ENCODE data around the gene EIF2B2.
"Not testable (repeated sequence)": the region's sequence is repeated elsewhere in the genome, so short reads cannot be mapped to it uniquely, and the experiment has no call there.

Gene EIF2B2

DNA sequence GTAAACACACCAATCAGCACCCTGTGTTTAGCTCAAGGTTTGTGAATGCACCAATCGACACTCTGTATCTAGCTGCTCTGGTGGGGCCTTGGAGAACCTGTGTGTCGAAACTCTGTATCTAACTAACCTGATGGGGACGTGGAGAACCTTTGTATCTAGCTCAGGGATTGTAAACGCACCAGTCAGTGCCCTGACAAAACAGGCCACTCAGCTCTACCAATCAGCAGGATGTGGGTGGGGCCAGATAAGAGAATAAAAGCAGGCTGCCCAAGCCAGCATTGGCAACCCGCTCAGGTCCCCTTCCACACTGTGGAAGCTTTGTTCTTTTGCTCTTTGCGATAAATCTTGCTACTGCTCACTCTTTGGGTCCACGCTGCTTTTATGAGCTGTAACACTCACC is 6.9 kb upstream of the EIF2B2 start:
- DNase-seq, result not testable (repeated sequence)

DNA sequence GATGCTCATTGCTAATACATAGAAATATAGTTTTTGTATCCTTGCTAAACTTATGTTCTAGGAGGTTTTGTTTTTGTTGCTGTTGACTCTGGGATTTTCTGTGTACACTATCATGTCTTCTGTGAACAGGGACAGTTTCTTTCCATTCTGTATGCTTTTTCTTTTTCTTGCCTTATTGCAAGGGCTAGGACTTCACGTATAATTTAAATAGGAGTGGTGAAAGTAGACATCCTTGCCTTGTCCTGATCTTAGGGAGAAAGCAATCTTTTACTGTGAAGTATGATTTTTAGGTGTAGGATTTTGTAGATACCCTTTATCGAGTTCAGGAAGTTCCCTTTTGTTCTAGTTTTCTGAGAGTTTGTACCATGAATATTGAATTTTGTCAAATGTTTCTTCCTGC is 1.5 kb upstream of the EIF2B2 start:
- DNase-seq, result no peak

DNA sequence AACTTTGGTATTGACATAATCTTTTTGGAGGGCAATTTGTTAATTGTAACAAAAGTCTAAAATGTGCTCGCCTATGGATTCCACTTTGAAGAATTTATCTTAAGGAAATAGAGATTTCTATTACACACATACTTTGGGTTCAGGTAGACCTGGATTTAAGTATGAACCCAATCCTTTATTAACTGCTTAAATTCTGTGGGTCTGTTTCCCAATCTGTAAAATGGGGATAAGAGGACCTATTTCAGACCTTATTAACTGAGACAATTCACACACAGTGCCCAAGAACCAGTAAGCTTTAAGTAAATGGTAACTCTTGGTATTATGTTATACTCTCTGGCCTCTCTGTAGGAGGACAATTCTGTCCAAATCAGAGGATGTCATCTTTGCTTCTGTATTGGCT is 822 bp upstream of the EIF2B2 start:
- DNase-seq, result no peak

DNA sequence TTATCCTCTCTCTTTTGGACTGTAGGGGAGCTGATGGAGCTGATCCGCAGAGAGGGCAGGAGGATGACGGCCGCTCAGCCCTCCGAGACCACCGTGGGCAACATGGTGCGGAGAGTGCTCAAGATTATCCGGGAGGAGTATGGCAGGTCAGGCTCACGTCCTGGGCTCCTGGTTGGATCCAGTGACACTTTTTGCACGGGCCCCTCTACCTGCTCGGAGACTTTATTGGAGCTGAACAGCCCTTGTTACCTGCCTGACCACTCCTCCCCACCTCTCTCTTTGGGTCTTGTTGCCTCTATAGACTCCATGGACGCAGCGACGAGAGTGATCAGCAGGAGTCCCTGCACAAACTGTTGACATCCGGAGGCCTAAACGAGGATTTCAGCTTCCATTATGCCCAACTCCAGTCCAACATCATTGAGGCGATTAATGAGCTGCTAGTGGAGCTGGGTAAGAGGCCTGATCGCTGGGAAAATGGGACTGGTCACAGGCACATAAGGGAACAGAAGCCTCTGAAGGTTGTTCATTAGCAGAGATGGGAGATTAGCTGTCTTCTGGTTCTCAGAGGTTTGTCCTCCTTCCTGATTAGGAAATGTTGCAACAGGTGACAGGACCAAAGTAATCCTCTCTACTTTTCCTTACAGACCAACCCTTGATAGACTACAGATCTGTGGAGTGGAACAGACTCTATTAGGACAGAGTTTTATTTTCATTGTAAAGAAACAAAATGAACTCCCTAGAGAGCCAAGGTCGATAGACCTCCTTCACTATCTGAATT is 718 bp downstream of the EIF2B2 start:
- DNase-seq, result peak; percentile 4

DNA sequence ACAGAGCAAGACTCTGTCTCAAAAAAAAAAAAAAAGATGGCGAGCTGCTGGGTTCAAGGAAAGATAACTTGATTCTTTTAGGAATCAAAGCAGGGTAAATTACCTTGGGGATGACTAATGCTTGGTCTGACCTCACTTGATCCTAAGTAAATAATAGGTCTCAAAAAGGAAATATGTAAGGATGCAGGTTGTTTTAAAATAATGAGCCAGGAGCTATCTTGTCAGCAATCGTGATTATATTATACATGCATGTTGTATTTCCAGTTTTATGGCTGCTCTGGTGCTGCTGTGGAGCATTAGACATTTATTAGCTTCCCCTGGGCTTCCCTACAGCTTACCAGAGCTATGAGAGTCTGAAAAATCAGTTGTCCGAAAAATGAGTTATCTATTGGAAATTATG is 2.6 kb downstream of the EIF2B2 start:
- DNase-seq, result no peak

DNA sequence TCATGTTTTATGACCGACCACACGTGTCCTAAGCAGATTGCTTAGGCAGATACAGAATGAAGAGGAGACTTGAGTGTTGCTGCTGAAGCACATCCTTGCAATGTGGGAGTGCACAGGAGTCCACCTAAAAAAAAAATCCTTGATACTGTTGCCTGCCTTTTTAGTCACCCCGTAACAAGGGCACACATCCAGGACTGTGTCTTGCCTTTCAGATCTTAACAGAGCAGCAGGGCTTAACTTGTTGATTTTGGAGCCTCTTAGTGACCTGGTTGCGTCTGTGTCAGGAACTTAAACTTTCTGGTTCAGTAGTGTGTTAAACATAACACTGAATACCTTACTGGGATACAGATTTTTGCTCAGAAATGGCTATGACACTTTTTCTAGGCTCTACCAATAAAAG is 6.5 kb downstream of the EIF2B2 start:
- DNase-seq, result no peak

DNA sequence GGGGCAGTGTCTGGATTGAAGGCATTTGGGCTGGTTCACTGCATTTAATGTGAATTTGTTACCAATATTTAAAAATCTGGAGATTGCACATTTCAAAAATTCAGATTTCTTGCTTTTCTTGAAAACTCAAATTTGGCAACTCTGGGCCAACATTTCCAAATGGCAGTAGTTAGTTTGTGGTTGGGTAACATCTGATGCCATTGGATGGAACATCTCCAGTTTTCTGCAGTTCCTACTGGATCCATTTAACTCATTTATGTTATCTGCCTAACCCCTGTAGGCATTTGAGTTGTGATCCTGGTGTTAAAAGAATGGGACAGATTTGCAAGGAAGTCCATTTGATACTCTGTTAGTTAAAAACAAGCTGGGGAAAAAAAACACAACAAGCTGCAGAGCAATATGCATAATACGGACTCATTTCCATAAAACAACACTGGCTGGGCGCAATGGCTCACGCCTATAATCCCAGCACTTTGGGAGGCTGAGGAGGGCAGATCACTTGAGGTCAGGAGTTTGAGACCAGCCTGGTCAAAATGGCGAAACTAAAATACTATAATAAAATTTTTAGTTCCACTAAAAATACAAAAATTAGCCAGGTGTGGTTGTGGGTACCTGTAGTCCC is 7.9 kb downstream of the EIF2B2 start:
- DNase-seq, result no peak

DNA sequence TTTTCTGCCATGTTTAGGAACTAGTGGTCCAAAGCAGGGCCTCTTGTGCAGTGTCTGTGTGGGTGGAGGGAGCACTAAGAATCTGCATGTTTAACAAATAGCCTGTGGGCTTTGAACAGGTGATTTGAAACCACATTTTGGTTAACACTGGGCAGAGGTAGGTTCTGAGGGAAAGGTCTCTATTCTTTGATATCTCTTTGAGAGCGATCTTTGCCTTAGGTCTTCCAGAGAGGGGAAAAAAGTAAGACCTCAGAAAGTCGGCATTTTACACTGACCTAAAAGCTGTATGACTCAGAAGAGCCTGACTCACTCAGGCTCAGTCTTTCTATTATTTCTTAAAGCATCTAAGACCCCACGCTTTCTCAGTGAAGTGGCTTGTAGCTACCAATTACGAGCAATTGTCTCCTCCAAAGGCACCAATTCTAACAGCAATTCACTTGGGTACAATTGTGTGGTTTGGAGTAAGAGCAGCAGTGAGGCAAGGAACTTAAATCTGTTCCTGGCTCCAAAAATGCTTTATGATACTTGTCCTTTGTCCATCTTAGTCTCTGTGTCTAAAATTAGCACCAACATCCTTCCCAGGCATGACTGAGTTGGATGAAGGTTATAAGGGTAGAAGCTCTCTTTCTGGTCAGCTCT is 8.8 kb downstream of the EIF2B2 start:
- DNase-seq, result no peak

DNA sequence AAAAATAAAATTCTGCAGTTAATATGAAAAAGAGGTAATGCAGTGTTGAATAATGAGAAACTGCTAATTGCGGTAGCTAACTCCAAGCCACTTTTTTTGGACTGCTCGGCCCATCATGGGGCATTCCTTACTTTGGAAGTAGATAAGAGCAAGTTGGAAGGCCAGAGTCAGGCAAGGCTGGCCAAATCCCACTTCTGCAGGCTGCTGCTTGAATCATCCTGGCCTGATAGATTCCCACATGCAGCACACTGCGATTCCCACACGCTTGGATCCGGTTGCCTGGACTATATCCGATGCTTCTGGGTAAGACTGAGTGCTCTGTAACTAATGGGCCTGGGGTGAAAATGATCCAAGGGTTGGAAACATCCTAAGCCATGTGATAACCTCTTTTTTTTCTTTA is 10.6 kb downstream of the EIF2B2 start:
- no peak for DNase-seq

DNA sequence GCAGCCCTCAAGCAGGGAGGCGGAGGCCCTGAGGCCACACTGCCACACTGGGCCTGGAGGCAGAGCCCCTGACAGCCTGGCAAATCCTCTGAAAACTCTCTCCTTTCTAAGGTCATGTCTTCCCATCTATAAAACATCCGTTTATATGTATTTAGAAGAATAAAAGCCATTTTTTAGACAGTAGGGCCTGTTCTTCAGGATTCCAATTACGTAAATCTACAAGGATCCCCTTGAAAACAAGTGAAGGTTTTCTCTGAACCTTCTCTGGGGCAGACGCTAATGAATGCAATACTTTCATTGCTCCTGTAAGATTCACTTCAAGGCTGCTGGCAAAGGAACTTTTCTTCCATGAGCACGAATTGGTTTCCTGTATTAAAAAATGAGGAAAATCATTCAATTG is 12.8 kb downstream of the EIF2B2 start:
- DNase-seq, result no peak

DNA sequence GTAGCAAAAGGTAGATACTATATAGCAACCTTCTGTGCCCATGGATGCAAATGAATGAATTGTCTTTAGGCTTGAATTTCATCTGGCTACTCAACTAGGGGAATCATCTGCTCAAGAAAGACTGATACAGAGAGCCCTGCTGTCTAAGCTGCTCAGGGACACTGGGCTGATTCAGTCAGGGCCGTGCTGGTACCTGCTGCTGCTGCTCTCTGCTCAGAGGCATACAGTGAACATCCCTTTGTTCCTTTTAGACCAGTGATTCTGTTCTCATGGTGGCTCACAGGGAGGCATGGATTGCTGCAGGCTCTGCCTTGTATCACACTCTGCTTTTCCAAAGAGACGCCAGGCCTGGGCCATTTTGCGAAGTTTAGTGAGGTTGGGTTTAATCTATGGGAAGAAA is 14.1 kb downstream of the EIF2B2 start:
- DNase-seq, result no peak

DNA sequence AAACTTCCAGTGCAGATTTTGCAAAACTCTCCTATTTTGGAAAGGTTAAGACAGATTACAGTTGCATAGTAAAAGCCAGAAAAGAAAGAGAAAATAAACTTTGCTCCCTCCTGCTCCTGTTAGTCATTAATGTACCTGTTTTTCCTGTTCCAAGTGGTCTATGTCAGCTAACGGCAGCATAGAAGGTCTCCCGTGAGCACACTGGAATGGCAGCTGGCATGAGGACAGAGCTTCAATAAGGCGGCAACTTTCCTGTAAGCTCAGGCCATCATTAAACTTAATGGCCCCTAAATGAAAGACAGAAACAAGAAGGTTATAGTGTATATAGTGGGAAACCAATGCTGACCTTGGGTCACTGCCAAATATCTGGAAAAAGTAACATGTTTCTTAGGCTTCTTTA is 16.0 kb downstream of the EIF2B2 start:
- DNase-seq, result no peak

DNA sequence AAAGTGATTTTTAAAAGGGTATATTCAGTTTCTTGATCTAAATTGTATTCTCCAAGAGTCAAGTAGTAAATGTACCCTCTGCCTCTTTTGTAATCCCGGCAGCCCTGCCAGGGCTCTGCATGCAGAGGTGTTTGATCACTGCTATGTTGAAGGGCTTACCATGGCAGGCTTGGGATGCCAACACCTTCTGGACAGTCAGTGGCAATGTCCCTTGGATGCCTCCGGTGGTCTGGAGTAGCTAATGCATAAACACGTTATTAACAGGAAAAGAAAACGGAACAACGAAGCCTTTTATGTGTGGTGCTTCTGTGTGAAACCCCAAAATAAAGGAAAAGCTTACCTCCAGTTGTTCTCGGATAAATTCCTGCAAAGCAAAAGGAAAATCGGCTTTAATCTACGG is 19.9 kb downstream of the EIF2B2 start:
- DNase-seq, result no peak

DNA sequence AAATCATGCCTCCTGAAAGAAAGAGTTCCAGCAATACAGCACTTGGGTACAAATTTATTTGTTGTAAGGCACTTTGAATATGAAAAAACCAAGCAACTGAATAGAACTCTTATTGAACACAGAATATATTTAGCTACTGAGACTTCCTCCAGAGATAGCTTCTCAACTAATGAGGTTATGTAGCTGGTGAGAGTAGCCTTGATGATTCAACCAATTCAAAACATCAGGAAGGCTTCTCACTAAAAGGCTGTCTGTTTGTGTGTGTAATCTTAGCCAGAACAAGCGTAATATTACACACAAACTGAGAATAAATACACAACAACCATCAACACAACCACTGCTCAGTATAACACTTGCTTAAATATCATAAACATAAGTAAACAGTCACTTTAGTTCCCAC is 20.4 kb downstream of the EIF2B2 start:
- no peak for DNase-seq

DNA sequence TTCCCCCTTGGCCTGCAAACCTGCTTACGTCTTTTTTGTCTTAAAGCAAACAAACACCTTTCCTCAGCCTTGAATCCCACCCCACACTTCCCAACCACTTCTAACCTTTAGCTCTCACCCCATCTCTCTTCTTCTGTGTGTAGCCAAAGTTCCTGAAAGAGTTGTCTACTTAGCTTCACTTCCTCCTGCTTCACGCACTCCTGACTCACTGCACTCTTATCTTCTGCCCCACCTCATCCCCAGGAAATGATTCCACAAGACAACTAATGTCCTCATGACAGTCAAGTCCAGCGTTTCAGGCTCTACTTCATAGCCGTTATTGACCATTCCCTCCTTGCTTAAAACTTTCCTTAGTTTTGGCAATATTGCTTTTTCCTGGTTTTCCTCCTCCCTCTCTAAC is 22.4 kb downstream of the EIF2B2 start:
- no peak for DNase-seq

DNA sequence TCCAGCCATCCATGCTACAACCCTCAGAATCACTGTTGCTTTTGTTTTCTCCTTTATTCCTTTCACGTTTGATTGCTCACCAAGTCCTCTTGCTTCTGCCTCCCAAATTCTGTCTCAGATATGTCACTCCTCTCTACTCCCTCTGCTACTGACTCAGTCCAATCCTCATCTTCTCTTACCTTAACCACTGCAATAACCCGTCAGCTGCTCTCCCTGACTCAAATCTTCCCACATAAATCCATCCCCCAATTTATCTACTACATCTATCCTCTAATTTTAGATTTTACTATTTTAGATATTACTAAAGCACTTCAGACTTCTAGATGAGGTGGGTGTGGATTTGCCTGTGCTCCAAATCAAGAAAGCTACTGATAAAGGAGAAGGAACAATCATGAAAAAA is 23.2 kb downstream of the EIF2B2 start:
- DNase-seq, result no peak

DNA sequence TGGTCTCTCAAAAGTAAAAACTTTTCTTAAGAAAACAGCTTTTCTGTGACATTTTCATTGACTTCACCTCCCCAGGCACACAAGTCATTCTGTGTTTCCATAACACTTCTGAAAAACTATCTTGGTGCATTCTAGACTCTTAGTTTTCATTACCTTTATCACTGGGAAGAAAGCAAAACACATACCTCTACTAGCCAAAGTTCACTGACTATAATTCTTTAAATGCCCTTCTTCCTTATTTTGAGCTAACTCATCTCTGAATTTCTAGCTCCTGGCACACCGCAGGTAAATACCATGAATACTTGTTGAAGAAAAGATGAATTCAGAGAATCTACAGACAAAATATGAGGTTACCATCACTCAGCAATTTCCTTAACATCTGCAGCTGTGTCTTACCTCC is 27.4 kb downstream of the EIF2B2 start:
- DNase-seq, result no peak

DNA sequence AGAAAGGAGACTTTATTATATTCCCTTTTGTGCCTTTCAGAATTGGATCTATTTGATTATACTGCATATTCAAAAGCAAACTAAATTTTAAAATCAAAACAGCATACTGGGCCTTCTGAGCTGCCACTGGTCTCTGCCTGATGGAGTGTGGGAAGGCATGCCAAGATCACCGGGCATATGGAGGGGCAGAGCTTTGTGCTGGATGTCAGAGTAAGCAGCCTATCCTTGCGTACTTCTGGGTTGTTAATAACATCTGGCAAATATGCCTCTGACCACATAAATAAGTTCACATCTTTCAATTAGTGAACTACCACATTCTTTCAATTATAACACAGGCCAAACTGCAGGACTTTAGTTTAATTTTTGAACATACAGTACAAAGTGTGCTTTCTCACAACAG is 30.2 kb downstream of the EIF2B2 start:
- DNase-seq, result no peak

DNA sequence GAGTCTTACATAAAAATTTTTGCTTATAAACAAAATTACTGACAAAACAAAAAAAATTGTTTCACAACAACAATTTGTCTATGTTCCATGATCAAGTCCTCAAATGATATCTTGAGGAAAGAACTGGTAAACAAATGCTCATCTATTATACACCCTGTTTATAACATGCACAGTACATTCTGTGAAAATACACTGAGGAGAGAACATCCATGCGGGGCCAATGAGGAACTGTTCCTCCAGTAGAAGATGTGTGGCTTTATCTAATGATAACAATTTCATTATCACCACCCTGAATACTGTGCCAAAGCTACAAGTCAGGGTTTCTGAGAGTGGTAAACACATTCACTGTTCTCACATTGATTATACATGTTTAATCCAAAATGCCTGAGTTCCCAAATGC is 37.8 kb downstream of the EIF2B2 start:
- no peak for DNase-seq

DNA sequence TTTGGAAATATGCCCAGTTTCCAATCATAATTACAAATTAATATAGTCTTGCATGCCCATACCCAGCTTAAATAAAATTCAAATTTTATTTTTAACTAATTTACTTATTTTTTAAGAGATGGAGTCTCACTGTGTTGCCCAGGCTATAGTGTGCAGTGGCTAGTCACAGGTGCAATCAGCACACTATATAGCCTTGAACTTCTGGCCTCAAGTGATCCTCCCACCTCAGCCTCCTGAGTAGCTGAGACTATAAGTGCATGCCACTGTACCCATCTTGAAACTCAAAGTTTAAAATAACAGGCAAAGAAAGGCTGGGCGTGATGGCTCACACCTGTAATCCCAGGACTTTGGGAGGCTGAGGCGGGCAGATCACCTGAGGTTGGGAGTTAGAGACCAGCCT is 38.2 kb downstream of the EIF2B2 start:
- no peak for DNase-seq

DNA sequence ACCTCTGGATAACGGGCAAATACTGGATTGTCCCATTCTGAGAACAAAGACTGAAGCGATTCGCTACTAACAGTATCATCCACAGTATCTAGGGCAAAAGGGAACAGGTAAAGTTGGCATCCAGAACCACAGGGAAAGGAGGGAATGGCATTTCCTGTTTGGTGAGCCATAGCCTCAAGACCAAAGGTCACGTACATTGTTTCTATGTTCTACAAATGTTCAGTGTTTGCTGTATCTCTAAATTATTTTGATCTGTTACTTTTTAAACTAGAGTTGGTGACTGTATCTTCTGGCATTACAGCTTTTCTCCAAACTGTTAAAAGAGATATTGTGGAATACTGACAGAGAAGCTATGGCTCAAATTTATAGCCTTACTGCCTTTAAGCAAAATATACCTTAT is 38.9 kb downstream of the EIF2B2 start:
- DNase-seq, result no peak

DNA sequence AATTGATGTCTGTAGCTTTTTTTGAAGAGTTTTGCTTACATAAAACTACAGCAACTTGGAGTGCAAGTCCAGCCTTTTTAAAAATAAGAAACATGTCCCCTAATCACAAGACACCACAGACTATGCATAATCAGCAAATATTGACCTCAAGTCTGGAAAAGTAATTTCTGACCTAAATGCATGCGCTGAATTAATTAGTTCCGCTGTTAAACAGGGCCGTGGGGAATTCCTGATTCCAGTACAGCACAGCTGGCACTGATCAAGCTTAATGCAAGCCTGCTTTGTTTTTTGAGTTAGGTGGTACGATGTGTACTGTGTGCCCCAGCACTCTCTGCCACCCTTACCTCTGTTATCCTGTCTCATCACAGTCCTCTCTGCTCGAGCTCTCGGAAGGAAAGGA is 39.3 kb downstream of the EIF2B2 start:
- no peak for DNase-seq

DNA sequence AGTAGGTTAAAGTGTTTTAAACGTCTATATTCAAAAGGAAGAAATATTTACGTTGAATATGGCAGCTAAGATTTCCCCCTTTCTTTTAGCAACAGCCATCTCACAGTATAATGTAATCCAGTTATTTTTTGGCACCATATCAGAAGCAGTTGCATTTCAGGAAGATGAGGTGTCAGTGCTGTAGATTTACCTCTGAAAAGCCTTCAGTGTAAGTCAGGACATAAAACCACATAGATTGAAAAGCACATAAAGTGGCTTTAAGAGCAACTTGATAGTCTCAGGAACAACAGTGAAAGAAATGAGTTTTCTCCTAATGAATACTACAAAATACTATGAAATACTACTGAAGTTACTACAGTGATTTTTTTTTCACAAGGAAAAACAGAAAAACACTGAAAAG is 41.6 kb downstream of the EIF2B2 start:
- DNase-seq, result no peak

DNA sequence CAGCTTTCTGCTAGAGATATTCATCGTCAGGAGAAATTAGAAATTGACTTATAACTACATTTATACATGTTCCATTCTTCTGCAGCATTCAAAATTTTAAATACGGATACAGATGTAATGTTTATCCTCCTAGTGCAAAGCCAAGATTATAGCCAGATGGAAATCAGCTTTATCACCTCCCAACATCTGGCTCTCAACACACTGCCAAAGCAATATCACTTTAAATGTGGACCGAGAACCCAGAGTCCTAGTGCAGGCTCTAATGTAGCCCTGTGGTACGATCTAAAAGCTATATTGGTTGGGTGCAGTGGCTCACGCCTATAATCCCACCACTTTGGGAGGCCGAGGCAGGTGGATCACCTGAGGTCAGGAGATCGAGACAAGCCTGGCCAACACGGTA is 42.0 kb downstream of the EIF2B2 start:
- no peak for DNase-seq

DNA sequence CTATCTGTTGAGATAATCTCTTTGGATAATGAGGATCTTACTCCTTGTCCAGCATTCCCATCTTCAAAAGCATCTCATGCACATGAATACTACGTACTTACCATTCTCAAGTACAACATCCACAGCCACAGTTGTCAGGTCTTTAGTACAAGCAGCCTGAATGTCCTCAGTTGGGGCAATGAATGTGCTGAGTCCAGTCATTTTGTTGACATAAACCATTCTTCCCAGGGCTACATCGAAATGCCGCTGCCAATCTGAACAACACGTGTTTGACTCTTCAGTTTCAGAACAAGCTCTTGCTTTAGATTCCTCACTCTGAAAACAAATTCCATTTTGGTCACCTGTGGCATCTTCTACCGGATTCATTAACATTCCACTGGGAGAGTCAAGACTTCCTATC is 43.6 kb downstream of the EIF2B2 start:
- no peak for DNase-seq

Data from activated T-cell treated with anti-CD3 and anti-CD28 coated beads for 4 hours (primary cell).